Stimulated activated CD4-positive, alpha-beta T cell treated with anti-CD3 and anti-CD28 coated beads, Interleukin-15, amount 100 ng/mL, for 24 hours (primary cell): ENCODE results near the gene ARFRP1.
A peak's percentile ranks its signal among the peaks of the same experiment; 100 is the strongest.
"Not testable (repeated sequence)": the region's sequence is repeated elsewhere in the genome, so short reads cannot be mapped to it uniquely, and the experiment has no call there.

Source experiments
- DNase-seq: peaks from one replicate; pipeline ENCODE4 v3.0.0-alpha.2; 2020

Gene ARFRP1

DNA sequence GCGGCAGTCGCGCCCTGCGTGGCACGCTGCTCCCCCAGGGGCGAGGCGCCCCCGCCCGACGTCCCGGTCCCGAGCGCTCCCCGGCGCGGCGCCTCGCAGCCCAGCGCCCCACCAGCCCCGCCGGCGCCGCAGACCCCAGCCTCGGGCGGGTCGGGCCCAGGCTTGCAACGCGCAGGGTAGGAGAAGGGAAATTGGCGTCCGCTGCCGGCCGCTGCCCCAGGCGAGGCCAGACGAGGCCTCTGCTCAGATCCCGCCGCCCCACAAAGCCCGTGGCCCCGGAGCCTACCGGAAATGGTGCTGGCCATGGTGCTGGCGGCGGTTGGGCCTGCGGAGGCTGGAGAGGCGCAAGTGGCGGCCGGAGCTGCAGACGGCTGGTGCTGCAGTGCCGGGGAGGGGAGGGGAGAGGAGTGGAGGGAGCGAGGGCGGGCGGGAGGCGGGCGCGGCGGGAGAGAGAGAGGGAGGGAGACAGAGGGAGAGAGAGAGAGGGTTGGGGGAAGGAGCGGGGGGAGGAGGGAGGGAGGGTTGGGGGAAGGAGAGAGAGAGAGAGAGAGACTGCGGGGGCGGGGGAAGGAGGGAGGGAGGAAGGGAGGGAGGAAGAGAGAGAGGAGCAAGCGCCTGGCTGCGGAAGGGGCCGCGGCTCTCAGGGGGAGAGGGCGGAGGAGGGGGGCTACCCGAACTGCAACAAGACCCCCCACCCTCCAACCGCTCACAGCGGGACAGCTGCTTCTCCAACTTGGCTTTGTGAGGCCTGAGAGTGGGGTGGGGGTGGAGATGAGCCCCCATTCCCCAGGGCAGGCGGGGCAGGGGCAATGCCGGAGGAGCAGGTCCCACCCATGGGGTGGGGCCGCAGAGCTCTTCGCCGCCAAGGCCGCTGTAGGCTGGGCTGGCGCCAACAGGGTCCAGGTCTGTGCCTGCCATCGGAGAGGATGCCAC is 54.5 kb downstream of the ARFRP1 start, which contains the start of gene STMN3:
Gene STMN3 (minus strand): TSS at position 384 of the 933 bp plus-strand sequence. CDS start 79 bp downstream, at position 305.
- DNase-seq = peak; percentile 82

DNA sequence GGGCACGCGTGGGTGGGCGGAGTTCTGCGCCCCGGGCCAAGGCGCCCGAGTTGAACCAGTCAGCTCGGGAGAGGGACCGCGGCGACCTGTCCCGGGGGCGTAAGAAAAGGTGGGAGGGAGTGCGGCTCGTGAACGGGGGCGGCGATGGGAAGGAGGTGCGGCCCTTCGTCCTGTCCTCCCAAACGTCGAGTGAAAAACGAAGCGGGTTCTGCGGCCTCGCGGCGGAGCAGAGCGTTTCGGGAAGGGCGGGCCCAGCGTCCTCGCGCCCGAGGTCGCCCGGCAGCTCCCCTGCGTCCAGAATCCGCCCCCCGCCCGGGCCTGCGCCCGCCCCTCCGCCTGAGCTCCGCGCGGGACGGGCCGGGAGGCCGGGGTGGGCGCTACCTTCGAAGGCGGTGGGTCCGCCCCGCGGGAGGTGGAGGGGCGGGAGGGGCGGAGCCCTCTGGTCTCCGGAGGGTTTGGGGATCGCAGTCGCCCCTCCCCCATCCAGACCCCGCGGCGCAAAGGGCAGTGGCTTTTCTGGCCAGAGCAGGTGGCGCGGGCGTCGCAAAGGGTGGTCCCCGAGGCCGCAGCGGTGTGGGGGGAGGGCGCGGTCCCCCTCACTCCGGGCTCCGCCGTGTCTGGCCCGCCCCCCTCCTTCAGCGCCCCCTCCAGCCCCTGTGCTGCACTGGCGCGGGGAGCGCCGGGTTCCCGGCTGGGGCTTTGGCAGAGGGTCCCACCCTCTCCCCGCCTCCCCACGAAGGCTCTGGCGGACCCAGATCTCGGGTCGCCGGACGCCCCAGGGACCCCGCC is 55.4 kb downstream of the ARFRP1 start:
- peak; percentile 54 for DNase-seq

DNA sequence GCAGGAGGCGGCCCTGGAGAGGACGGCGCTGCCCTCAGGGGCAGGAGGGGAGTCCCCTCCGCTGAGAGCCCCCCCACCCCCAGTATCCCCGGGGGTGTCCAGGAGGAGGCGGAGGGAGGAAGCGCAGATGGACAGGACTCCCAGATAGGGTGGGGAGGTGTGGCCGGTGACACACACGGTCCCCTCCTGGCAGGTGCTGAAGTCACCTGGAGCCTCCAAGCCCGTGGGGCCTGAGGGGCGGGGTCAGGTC is 55.9 kb downstream of the ARFRP1 start:
- no peak for DNase-seq

DNA sequence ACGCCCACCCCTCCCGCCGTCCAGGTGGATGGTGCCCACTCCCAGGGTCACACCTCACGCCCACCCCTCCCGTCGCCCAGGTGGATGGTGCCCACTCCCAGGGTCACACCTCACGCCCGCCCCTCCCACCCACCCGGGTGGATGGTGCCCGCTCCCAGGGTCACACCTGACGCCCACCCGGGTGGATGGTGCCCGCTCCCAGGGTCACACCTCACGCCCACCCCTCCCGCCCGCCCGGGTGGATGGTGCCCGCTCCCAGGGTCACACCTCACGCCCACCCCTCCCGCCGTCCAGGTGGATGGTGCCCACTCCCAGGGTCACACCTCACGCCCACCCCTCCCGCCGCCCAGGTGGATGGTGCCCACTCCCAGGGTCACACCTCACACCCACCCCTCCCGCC is 57.3 kb downstream of the ARFRP1 start:
- DNase-seq = not testable (repeated sequence)

DNA sequence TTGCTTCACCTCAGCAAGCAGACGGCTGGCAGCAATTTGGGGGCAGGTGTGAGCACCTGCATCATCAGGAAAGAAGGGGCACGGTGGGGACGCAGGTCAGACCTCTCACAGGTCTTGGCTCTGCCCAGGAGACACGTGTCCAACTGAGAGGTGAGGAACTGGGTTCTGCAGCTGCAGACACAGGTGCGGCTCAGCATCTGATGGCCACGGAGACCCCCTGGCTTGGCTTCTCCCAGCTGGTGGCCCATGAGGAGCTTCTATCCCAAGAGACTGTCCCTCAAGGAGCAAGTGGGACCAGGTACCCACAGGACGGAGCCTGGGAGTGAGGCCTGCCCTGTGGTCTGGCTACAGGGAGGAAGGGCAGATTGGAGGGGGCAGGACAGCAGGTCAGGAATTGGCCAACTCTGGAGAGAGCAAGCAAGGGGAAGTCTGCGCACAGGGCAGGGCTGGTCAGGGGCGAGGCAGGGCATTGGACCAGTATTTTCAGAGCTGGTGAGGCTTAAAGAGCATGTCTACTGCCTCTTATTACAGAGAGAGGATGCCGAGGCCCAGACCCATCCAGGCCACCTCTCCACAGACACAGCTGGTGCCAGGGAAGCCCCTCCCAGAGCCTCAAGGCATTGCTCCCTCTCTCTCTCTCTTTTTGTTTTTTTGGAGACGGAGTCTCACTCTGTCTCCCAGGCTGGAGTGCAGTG is 58.7 kb downstream of the ARFRP1 start:
- DNase-seq = no peak
